HG03520 (cell line): ENCODE measurements around the gene CDYL2.
"Not testable (repeated sequence)": the region's sequence is repeated elsewhere in the genome, so short reads cannot be mapped to it uniquely, and the experiment has no call there.

Experiments
- ATAC-seq: cut with Tn5 transposase; IDR thresholded peaks from one replicate; pipeline ENCODE4 v1.9.1; 2021; ENCODE audit warnings: mild to moderate bottlenecking, moderate library complexity; ENCODE audit not compliant: unreplicated experiment

The CDYL2 gene

DNA sequence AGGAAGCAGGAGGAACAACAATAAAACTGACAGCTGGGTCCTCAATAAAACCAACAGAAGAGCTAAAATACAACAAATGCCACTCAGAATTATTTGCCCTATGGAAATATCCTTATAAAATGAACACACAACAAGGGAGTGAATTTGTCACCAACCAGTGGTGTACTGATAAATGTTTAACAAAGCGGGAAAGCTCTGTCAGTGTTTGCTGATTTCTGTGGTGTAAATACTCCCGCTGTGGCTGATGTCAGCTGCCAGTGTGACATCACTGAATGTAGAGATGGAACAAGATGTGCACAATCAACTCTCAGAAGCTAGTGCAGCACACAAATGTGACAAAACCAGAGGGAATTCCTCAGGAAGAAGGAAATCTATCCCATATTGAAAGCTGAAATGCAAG is 51.9 kb downstream of the CDYL2 start:
- no peak for ATAC-seq

DNA sequence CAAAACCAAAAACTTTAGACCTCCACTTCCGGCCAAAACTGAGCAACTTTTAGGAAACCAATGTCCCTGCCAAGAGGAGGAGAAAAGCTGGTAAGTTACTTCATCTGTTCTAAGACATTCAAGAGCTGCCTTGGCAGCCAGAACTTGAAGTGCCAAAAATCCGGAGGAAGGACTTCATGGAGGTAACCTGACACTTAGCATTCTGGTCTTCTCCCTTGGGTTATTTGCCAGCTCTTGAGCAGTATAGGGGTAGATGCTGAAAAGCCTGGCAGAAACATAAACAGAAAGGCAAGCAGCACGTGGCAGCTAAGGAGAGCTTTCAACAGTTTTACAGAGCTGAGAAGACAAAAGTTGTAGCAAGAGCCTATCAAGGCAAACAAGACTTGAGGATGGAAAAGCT is 53.2 kb downstream of the CDYL2 start:
- ATAC-seq = no peak

DNA sequence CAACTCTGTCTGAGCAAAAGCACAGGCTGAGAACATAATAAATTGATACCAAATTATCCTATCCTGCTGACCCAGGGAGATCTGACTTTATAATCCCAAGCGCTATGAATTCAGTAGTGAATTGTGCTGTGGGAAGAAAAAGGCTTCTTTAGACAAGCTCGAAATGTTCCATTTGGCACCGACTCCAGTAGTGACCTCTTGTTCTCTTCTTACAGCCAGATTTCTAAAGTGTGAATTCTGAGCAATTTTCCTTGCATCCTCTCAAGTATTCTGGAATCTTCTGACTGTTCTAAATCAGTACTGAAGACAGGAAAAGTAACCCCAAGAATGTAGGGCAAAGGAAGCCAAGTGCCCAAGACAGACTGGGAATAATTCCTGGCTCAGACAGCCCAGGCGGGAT is 58.2 kb downstream of the CDYL2 start:
- ATAC-seq = no peak

DNA sequence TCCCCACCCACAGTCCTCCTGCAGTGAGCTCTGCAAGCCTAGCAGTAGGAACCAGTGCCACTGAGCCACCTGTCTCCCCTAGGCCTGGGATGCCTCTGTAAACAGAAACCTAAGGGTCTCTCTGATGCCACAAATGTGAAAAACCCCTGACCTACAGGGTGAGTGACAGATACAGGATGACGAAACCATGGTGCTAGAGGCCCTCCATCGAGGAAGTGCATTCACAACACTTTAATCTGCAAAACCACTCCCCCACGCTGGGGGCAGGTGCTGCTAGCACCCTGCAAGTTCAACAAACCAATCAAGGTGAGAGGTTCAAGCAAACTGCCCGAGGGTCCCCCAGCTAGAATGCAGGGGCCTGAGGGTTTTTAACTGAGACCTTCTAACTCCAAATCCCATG is 59.5 kb downstream of the CDYL2 start:
- ATAC-seq = no peak

DNA sequence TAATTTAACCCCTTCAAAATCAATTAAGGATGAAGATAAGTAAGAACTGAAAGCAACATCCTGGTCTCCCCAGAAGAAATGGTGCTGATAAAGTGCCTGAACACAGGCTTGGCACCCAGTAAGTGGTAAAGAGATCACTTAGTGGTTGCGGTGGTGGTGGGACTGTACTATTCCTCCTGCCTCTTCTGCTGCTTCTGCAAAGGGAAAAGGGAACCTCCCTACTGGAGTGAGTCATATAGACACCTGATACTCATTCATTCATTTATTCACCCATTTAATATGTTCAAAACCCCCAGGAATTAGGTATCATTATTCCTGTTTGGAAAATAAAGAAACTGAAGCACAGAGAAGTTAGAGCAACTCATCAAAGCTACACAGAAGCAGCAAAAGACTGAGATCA is 60.6 kb downstream of the CDYL2 start:
- ATAC-seq = no peak

DNA sequence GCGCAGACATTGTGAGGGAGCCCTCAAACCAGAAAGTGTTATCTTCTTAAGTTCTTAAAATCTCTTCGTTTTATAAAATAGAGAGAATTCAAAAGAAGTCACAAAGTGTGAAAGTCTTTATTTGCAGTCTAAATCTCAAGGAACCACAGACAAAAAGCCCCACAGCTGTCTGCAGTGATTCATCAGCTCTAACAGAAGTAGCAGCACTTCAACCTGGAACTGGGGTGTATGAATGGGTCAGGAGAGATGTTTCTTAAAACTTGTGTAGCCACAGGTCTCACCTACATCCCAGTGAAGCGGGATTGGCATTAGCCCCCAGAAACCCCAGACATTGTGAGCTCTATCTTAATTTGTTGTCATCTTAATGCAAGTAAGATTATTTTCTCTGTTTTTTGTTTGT is 61.1 kb downstream of the CDYL2 start:
- no peak for ATAC-seq

DNA sequence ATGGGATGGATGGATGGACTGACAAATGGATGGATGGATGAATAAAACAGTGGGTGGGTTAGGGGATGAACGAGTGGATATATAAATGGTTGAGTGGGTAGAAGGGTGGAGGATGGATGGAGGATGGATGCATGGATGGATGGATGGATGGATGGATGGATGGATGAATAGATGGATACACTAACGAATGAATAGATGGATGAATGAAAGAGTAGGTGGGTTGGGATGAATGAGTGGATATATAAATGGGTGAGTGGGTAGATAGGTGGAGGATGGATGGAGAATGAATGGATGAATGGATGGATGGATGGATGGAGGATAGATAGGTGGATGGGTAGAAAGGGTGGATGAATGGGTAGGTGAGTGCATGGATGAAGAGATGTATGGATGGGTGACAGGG is 62.1 kb downstream of the CDYL2 start:
- no peak for ATAC-seq

DNA sequence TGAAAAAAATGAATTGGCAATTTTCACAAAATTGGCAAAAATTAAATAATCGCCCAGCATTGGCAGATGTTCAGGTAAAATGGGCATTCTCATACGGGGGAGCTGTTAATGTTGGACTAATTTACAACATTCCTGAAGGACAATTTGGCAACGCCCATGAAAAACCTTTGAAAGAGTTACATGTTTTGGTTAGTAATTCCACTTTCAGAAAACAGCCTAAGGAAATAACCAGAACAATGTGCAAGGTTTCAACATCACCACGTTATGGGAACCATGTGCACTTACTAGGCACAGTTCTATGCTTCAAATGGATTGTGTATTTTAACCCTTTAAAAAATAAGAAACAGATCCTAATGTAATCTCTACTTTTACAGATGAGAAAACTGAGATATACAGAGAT is 62.7 kb downstream of the CDYL2 start:
- ATAC-seq = no peak

DNA sequence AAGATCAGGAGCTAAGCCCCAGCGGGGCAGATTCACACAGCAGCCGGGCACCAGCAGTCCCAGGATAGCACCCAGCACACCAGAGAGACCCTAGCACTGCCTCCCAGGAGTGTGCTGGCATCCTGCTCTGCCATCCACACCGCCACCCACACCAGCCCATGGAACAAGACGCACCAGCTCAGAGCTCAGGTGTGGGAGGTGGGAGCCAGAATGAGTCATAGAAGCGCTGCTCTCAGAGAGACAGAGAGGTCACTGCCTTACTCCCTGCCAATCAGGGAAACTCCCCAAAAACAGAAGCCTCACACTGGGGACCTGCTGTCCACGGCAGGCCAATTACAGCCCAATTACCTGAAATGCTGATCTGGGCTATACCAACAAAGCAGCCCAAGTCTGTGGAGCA is 64.9 kb downstream of the CDYL2 start:
- ATAC-seq = no peak

DNA sequence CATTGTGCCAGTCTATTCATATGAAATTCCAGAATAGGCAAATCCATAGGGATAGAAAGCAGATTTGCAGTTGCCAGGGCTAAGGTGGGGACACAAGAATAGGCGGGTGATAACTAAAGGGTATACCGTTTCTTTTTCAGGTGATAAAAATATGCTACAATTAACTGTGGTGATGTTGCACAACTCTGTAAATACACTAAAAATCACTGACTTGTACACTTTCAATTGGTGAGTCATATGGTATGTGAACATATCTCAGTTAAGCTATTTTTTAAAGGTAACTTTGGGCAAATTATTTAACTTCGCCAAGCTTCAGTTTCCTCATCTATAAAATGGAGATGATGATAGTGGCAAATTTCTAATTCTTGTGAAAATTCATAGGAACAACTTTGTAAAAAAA is 65.9 kb downstream of the CDYL2 start:
- ATAC-seq = no peak

DNA sequence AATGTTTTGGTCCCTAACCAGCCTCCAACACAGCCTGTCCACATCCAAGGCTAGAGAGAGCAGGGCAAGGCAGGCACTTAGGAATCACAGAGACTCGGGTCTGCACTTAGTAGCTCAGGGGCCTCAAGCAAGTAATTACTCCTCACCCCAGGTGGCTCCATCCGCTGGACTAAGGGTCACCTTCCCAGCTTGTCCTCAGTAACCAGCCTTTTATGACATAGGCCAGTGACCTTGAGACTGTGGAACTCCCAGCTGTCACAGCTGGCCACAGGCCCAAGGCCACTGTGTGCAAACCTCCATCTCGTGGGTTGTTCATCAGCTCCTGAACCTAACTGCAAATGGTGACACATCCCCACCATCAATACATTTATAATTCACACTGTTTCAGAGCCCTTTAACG is 68.6 kb downstream of the CDYL2 start:
- no peak for ATAC-seq

DNA sequence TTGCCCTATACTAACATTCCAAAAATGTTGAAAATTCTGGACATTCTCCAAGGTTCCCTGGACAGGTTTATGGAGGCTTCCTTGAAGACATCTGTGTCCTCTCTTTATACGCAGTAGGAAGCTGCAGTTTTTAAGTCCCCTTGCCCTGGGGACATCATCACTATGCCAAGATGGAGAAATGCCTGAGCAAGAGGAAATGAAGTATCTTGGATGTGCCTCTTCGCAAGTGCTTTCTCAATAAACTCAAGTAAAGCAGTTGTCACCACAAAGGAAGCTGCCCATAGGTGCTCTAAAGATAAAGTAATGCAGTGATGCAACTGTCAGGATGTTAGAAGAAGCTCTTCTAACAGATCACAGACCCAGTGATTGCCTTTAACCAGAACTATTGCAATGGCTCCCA is 71.0 kb downstream of the CDYL2 start:
- no peak for ATAC-seq

DNA sequence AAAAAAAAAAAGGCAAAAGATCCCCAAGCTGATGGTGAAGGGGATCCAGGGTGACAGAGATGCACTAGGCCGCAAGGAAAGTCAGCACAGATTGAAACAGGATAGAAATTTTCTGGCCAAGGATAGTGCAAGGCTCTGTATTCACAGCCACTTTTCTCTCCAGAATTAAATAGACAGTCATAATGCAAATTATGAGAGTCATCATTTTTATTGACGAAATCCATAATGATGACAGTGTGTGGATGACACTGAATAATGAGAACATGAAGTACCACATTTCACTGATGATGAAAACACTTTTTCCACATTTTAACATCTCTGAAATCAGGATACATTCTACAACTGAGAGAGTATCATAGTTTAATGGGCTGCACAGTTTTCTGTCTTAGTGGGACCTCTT is 72.5 kb downstream of the CDYL2 start:
- ATAC-seq = no peak

DNA sequence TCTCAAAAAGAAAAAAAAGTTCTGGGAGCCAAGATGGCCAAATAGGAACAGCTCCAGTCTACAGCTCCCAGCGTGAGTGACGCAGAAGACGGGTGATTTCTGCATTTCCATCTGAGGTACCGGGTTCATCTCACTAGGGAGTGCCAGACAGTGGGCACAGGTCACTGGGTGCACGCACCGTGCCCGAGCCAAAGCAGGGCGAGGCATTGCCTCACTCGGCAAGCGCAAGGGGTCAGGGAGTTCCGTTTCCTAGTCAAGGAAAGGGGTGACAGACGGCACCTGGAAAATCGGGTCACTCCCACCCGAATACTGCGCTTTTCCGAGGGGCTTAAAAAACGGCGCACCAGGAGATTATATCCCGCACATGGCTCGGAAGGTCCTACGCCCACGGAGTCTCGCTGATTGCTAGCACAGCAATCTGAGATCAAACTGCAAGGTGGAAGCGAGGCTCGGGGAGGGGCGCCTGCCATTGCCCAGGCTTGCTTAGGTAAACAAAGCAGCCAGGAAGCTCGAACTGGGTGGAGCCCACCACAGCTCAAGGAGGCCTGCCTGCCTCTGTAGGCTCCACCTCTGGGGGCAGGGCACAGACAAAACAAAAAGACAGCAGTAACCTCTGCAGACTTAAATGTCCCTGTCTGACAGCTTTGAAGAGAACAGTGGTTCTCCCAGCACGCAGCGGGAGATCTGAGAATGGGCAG is 77.2 kb downstream of the CDYL2 start:
- not testable (repeated sequence) for ATAC-seq

DNA sequence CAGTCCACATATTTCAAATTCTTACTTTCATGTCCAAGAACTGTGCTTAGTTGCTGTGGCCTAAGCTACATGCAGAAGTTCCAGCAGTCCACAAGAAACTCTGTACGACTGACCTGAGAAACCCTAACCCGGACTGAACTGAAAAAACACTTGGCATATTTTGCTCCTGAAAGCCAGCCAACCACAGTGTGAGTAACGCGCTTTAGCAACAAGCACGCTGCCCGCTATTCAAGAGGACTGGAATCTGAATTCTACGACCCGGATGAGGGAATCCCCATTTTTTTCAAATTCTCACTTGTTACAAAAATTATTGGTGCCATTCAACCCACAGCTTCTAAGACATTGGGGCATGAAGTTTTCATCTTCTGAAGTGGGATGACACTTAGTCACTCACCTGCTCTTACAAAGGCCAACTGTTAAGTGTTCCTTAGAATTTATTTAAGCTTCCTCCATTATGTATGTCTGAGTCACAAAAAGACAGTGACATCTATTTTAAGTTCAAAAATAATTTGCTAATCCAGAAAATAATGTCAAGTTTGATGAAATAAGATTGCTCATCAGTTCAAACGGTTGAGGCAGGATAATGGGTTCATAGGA is 78.7 kb downstream of the CDYL2 start:
- ATAC-seq = no peak

DNA sequence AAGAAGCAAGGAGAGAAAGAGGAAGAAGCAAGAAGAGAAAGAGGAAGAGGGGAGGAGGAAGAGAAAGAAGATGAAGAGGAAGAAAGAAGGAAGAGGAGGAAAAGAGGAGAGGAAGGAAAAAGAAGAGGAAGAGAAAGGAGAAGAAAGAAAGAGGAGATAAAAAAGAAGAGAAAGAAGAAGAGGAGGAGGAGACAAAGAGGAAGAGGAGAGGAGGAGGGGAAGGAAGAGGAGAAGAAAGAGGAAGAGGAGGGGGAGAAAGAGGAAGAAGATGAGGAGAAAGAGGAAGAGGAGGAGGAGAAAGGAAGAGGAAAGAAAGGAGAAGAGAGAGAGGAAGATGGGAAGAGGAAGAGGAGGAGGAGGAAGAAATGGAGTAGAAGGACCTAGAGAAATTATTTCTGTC is 80.4 kb downstream of the CDYL2 start:
- ATAC-seq = no peak

DNA sequence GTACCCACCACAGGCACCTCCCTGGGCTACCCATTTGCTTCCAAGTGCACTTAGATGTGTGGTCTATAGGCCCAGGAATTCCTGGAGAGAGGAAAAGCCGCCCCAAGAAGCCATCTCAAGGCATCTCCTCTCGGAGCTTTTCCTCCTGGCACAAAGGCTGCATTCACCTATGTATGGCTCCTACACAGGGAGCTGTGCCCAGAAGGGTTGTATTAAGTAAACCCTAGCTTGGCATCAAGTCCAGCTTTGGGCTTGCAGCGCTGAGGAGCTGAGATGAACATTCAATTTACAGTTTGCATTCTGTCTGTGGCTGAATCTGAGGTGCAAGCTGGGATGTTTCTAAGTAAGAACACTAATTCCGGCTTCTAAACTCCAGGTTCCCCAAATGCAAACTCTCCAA is 81.3 kb downstream of the CDYL2 start:
- ATAC-seq = no peak

DNA sequence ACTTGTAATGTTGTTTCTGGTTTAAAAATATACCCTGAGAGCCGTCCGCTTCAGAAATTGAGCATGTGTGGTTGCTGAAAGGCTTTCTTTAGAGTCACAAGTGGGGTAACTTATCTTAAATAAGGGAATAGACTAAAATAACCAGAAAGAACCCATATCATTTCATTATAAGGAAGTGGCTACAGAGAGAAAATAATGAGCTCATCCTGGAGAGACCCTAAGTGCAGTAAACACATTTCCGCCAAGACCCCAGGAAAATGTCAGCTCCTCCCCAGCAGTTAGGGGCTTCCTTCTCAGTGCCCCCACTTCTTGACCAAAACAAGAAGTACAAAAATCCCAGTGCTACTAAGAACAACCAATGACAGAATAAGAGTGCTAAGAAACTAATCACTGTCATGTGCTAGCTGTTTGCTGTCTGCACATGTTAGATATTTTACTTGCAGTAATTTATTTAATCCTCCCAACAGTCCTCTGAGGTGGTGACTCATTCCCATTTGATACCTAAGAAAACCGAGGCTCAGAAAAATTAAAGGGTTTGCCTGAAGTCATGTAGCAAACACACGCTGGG is 83.5 kb downstream of the CDYL2 start:
- no peak for ATAC-seq

DNA sequence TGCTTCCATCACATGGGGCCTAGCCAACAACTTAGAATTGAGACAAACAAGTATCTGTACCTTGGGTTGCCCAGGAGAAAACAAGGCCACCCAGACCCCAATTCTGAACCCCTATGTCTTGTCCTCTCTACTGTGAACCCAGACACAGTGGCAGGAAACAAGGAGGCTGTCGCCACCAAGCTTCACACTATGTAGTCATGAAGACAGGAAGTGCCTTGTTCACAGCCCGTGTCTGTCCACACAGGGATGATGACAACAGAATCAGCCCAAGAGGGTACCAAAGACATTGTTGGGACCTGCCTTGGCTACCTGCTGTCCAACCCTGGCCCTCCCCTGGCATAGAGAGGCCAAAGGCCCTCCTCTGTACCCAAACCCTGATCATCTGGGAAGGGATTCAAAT is 84.8 kb downstream of the CDYL2 start:
- no peak for ATAC-seq

DNA sequence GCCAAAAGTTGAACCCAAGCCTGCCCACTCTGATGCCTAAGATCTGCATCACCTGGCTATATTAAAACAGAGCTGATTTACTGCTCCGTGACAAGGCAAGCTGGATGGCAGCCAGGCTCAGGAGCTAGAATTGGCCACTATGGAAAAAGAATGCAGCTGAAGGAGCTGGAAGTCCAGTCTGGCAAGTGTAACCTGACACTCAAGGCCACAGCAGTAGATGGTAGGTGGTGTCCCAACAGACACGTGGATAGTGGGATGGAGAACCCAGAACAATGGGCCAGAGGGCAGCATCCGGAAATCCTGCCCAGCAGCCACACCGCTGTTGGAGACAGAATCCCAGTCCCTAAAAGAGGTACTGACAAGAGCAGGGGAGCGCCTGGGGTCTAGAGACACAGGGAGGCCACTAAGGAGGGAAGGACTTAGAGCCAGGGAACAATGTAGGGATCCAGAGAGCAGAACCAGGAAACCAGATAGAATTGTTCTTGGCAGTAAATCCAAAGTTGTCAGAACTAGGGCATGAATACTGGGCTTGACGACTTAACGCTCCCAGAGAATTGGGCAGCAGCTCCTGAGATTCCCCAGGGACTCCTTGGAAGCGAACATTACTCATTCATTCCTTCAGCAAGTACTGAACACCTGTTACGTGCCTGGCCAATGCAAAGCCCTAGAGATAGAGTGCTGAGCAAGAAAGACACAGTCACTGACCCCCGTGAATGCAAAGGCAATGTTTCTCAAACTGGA is 85.7 kb downstream of the CDYL2 start:
- ATAC-seq = no peak

DNA sequence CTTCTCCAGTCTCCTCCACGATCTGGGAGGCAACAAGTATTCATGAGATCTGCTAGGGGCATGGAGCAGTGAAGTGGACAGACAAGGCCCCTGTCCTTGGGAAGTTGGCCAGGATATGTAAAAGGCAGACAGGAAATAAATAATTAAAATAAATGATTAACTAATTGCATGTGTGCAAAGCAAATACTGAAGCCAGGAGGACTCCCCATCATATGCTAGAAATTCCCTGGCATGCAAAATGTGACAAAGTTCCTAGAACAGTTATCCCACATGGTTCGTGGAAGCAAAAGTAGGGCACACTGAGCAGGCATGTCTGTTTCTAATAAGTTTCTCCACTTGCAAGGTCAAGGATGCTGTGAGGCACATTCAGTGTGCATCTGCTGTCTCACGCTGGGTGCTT is 86.8 kb downstream of the CDYL2 start:
- no peak for ATAC-seq

DNA sequence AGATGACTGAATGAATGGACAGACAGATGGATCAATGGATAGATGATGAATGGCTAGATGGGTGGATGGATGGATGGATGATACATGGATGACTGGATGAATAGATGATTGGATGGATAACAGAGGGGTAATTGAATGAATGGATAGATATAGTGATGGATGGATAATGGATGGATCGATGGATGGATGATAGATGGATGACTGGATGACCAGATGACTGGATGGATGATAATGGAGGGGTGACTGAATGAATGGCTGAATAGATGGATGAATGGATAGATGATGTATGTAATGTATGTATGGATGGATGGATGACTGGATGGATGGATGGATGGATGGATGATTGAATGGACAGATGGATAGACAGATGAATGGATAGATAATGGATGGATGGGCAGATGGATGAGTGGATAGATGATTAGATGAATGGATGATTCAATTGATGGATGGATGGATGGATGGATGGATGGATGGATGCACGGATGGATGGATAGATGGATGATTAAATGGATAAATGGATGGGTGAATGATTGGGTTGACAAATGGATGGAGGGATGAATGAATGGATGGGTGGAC is 87.7 kb downstream of the CDYL2 start:
- no peak for ATAC-seq
